Left ventricle myocardium superior (tissue), 1 donor: ENCODE measurements around the gene KIF26A. TPM values are rescaled to one million over a fixed set of nuclear protein-coding genes. Genes with fewer than 3 reads are reported as not detected.
A peak's percentile ranks its signal among the peaks of the same experiment; 100 is the strongest.
"Not testable (repeated sequence)": the region's sequence is repeated elsewhere in the genome, so short reads cannot be mapped to it uniquely, and the experiment has no call there.

Experiments used
- ATAC-seq: fragments of 200-7000 bp; cut with Tn5 transposase; one replicate; pipeline ENCODE4 v1.9.1; 2020; ENCODE audit warnings: mild to moderate bottlenecking, moderate library complexity
- DNase-seq: peaks from one replicate; pipeline ENCODE4 v3.0.0-alpha.2; 2020
- intact Hi-C: fragments of 100-400 bp; cut with micrococcal nuclease; formaldehyde crosslinking; loops from one replicate; pipeline ENCODE4 v1.11.0; 2022
- total RNA-seq: library from RNA; stranded (reverse); fragmentation: NEBNext Ultra II Directional; extraction: Animal tissue kit (Norgen Biotek cat#: 25700); gene quantifications from one replicate; pipeline ENCODE4 v1.2.1, GENCODE V29; 2021
- donor health status: DM: no; HTN: yes; CAD: no; lungs with severe emphysema.

Gene KIF26A
- total RNA-seq, 1 donor from 2014 or later = 6.0 TPM

- DNase-seq (peak; percentile 35), ATAC-seq (no peak)
- intact Hi-C loops = no loop called here
Measured at GRCh38 chr14:104149278-104149595, 10.8 kb downstream of the KIF26A start.

DNA sequence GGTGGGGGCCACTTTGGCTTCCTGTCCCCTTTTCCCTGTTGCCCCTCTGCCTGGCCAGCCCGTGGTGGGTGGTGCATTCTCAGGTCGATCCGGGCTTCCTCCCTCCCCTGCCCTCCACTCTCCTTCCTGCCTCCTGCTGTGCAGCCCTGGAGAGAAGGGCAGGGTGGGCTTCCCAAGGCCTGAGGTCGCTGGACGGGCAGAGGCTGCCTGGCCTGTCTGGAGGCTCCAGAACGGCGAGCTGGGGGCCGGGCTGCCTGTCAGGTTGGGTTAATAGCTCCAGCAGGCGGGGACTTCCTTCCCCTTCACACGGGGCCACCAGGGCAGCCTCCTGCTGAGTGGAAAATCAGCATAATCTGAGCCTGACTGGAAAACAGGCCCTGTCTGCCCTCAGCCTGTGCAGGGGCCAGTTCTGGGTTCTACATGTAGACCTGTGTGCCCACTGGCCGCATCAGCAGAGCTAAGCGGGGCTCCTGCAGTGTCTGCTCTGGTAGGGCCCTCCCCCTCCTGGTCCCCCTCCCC is 11.3 kb downstream of the KIF26A start:
- intact Hi-C loops = no loop called here
- ATAC-seq = peak; percentile 41
- peak; percentile 60 for DNase-seq

- peak; percentile 49 for ATAC-seq
Measured at GRCh38 chr14:104150136-104151025, 12.0 kb downstream of the KIF26A start.

DNA sequence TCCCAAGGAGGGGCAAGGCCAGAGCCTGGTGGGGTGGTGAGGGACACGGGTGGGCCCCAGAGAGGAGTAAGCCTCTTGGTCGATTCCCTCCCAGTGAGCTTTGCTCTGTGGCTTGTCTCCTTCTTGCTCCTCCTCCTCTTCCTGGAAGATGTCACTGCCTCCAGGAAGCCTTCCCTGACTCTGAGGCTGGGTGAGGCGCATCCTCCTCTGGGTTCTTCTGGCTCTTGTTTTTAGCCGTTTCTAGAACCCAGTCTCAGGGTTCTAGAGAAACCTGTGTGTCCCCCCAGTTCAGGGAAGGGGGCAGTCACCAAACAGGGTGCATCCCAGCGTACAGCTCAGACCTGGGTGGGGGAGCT is 12.6 kb downstream of the KIF26A start:
- DNase-seq (no peak), ATAC-seq (no peak)
- intact Hi-C loops = no loop called here

More at GRCh38 chr14:104150136-104151025, 12.0 kb downstream of the KIF26A start:
- intact Hi-C loops = no loop called here
- peak; percentile 43 for DNase-seq

- DNase-seq = no peak
- ATAC-seq = no peak
- intact Hi-C loops = no loop called here
Measured at GRCh38 chr14:104151566-104152245, 13.3 kb downstream of the KIF26A start.

GRCh38 chr14:104152246-104152575 is 13.8 kb downstream of the KIF26A start:
- no peak for ATAC-seq
- intact Hi-C loops = no loop called here
- no peak for DNase-seq

DNA sequence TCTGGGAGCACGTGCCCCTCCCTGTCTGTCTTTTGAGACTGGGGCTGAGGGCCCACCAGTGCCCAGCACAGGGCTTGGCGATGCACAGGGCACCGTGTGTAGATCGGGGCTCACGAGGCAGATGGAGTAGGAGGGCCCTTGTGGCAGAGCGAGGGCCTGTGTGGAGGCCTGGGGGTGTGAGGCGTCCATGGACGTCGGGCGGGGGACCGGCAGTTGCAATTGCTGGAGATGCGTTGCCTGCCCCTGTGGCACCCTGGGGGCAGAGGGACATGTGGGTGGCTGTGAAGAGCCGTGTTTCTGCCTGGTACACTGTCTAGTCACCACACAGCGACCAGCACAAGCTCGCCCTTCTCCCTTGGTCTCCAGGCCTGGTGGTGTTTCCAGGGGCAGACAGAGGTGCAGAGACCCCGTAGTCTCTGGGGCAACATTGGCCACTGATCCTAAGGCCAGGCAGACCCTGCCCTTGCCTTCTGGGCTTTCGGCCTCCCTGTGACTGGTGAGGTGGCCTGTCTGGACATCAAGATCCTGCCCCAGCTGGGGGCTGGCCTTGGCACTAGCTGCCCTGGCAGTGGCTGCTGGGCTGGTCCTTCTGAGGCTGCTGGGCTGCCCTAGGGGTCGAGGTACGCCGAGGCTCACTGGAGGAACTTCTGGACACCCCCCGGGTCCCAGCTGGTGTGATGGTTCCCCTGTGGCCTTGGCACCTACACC is 14.5 kb downstream of the KIF26A start:
- no peak for ATAC-seq
- DNase-seq = no peak
- intact Hi-C loops = no loop called here

- ATAC-seq, intact Hi-C loops, DNase-seq: not testable (repeated sequence)
Measured at GRCh38 chr14:104153394-104153755, 15.0 kb downstream of the KIF26A start.

GRCh38 chr14:104154246-104154645 is 15.9 kb downstream of the KIF26A start:
- intact Hi-C loops = no loop called here
- no peak for DNase-seq
- ATAC-seq = no peak

DNA sequence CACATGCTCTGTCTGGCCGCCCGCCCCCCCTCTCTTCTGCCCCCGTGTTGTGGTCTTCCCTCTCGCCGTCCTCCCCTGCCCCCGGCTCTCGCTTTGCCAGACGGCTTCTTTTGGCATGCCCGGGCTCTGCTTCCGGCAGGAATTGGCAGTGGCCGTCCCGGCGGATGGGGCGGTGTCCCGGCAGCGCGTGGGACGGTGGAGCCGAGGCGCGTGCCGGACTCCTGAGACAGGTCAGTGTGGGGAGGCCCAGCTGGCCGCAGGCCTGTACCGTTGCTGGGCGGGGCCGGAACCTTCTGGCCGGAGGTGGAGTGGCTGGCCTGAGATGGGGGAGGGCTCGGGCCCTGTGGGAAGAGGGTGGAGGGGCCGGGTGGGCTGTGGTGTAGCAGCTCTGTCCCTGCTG is 17.1 kb downstream of the KIF26A start:
- peak; percentile 8 for ATAC-seq
- peak; percentile 59 for DNase-seq
- intact Hi-C loops = no loop called here

GRCh38 chr14:104156142-104156541 is 17.8 kb downstream of the KIF26A start:
- no peak for ATAC-seq
- no peak for DNase-seq
- intact Hi-C loops = no loop called here

DNA sequence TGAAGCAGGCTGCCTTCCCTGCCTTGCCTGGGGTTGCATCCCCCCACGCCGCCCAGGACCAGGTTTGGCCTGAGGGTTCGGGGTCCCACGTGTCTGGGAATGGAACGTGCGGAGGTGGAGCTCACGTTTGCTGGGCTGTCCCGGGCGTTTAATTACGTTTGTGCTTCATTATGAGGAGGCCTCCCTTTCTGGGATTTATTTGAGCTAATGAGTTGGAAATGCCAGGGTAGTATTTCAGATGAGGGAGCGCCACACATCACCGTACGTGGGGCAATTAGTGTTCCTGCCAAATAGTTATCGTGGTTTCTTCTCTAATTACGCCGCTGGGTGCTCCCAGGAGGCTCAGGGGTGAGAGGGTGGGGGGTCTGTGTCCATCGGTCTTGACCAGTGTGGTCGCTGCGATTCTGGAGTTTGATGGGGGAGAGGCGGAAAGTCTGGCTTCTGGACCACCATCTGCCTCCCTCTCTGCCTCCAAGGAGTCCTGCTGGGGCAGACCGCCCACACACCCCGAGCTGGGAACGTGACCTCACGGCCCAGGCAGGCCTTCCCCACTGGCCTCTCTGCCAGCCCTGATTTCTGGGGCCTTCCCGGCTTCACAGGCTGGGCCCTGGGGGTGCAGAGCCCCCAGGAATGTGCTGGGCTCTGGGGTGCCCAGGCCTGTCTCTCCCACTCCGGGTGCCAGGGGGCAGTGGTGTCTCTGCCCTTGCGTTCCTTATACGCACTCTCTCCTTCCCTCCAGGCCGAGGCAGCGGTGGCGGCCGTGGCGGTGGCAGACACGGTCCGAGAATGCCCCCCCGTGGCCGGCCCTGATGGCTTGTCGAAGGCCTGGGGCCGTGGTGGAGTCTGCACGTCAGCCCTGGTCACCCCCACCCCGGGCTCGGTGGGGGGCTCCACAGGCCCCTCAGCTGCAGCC is 18.9 kb downstream of the KIF26A start:
- ATAC-seq (no peak), DNase-seq (no peak)
- intact Hi-C loops = no loop called here

- intact Hi-C loops = no loop called here
Measured at GRCh38 chr14:104158827-104159798, 20.7 kb downstream of the KIF26A start.

GRCh38 chr14:104159990-104160389 is 21.6 kb downstream of the KIF26A start:
- no peak for DNase-seq
- intact Hi-C loops = no loop called here
- ATAC-seq = no peak

More at GRCh38 chr14:104158827-104159798, 20.7 kb downstream of the KIF26A start:
- ATAC-seq = peak; percentile 92
- peak; percentile 81 for DNase-seq

- DNase-seq (no peak), ATAC-seq (no peak)
- intact Hi-C loops = no loop called here
Measured at GRCh38 chr14:104161602-104162367, 23.4 kb downstream of the KIF26A start.

GRCh38 chr14:104162495-104162894 is 24.1 kb downstream of the KIF26A start:
- DNase-seq = no peak
- ATAC-seq = no peak
- intact Hi-C loops = no loop called here

- intact Hi-C loops = no loop called here
- ATAC-seq = no peak
- DNase-seq = no peak
Measured at GRCh38 chr14:104163541-104163940, 25.2 kb downstream of the KIF26A start.
